Common myeloid progenitor, CD34-positive (primary cell): Measurements from ENCODE around the gene CHODL.

Experiments used
- CTCF ChIA-PET: fragments of 350-600 bp; sonication (Branson Sonifier 250); formaldehyde crosslinking; loops from one replicate; lab custom pipeline; 2021; ENCODE audit warnings: antibody characterized with exemption; lab: Charles Lee
- POLR2A ChIA-PET: fragments of 350-600 bp; sonication (Branson Sonifier 250); formaldehyde crosslinking; loops from one replicate; lab custom pipeline; 2021; ENCODE audit warnings: antibody characterized with exemption; lab: Charles Lee
- DNase-seq, 3 donors: peaks; one replicate each; pipeline versions ENCODE4 v3.0.0 to v3.0.0-alpha.2; 2013
- H3K27ac ChIP-seq, 2 experiments: 1 replicate in 1 of 2; 2 replicates in 1 of 2; pipeline ENCODE4 v1.7.0; 2013; ENCODE audit warnings: inconsistent platforms in 2 of 2, low read length in 2 of 2, mild to moderate bottlenecking in 2 of 2, low read depth in 1 of 2, moderate library complexity in 1 of 2; ENCODE audit not compliant: severe bottlenecking in 2 of 2, insufficient read depth in 1 of 2, poor library complexity in 1 of 2
- H3K27me3 ChIP-seq, 5 experiments: replicated peaks in 2 of 5; 1 replicate in 3 of 5; 2 replicates in 2 of 5; pipeline versions ENCODE4 v1.6.1 to v1.7.0; 2013; ENCODE audit warnings: low read length in 4 of 5, mild to moderate bottlenecking in 2 of 5, moderate library complexity in 2 of 5, inconsistent platforms in 1 of 5; ENCODE audit not compliant: insufficient read depth in 5 of 5, control insufficient read depth in 4 of 5
- H3K36me3 ChIP-seq, 4 experiments: 1 replicate in 2 of 4; 2 replicates in 2 of 4; pipeline versions ENCODE4 v1.6.1 to v1.7.0; 2013; ENCODE audit warnings: low read length in 3 of 4, control low read depth in 1 of 4, mild to moderate bottlenecking in 1 of 4; ENCODE audit not compliant: control insufficient read depth in 4 of 4, insufficient read depth in 4 of 4
- H3K4me1 ChIP-seq, 4 experiments: 1 replicate in 3 of 4; 2 replicates in 1 of 4; pipeline versions ENCODE4 v1.6.1 to v1.7.1; 2013; ENCODE audit warnings: low read length in 3 of 4, mild to moderate bottlenecking in 3 of 4, control low read depth in 1 of 4, inconsistent platforms in 1 of 4, moderate library complexity in 1 of 4; ENCODE audit not compliant: control insufficient read depth in 4 of 4, insufficient read depth in 4 of 4; ENCODE audit errors: control extremely low read depth in 1 of 4
- H3K4me3 ChIP-seq, 7 experiments: 1 replicate in 4 of 7; 2 replicates in 3 of 7; pipeline versions ENCODE4 v1.5.1 to v1.7.0; 2013; ENCODE audit warnings: mild to moderate bottlenecking in 7 of 7, low read length in 6 of 7, moderate library complexity in 6 of 7, inconsistent platforms in 2 of 7, low read depth in 2 of 7, control low read depth in 1 of 7; ENCODE audit not compliant: insufficient read depth in 4 of 7, control insufficient read depth in 1 of 7; ENCODE audit errors: extremely low read depth in 1 of 7
- H3K9me3 ChIP-seq, 5 experiments: 1 replicate in 4 of 5; 2 replicates in 1 of 5; pipeline versions ENCODE4 v1.6.1 to v1.7.1; 2013; ENCODE audit warnings: low read length in 4 of 5, mild to moderate bottlenecking in 2 of 5, inconsistent platforms in 1 of 5, low read depth in 1 of 5, moderate library complexity in 1 of 5; ENCODE audit not compliant: control insufficient read depth in 4 of 5, insufficient read depth in 2 of 5; ENCODE audit errors: control extremely low read depth in 1 of 5
- WGBS: methylation state at CpG from one replicate; pipeline ENCODE4 v1.1.5; 2013; ENCODE audit not compliant: insufficient coverage; 5-methylcytosine and 5-hydroxymethylcytosine counted together

Gene CHODL

GRCh38 chr21:18253799-18254198 is 9.2 kb downstream of the CHODL start:
- DNase-seq: no peak
- Histone ChIP-seq H3K4me1 (no peaks in the 10 kb centered on the region), H3K9me3 (no peaks in the 10 kb centered on the region), H3K27me3 (no peaks in the 10 kb centered on the region), H3K4me3 (no peak overlapping the region), H3K27ac (no peak overlapping the region), H3K36me3 (no peaks in the 10 kb centered on the region)
- POLR2A ChIA-PET: no interaction called here
- CTCF ChIA-PET: no interaction called here
- 100% methylated on average over 2 of the region's 2 CpGs for WGBS

GRCh38 chr21:18265944-18266343 is 21.3 kb downstream of the CHODL start:
- POLR2A ChIA-PET: interaction anchor here (0.6 kb wide), 1 partner anchor 70 kb away, joined by 4 read pairs; no protein-coding TSS in a partner anchor
- no peaks in the 10 kb centered on the region for H3K4me1 ChIP-seq
- CTCF ChIA-PET: interaction anchor here (2.5 kb wide), 1 partner anchor 225 kb away, joined by 5 read pairs; no protein-coding TSS in a partner anchor
- no CpG with 5 or more reads among the region's 2 CpGs for WGBS
- H3K27ac ChIP-seq: no peak overlapping the region
- no peaks in the 10 kb centered on the region for H3K9me3 ChIP-seq
- no peak for DNase-seq
- no peaks in the 10 kb centered on the region for H3K27me3 ChIP-seq
- H3K4me3 ChIP-seq: no peak overlapping the region
- H3K36me3 ChIP-seq: no peaks in the 10 kb centered on the region

- ChIA-PET CTCF (interaction anchor here (2.5 kb wide), 1 partner anchor 227 kb away, joined by 5 read pairs; no protein-coding TSS in a partner anchor), POLR2A (no interaction called here)
- no peaks in the 10 kb centered on the region for H3K36me3 ChIP-seq
- DNase-seq: no peak
- no peaks in the 10 kb centered on the region for H3K4me1 ChIP-seq
- H3K4me3 ChIP-seq: no peak overlapping the region
- H3K27ac ChIP-seq: no peak overlapping the region
- H3K9me3 ChIP-seq: no peaks in the 10 kb centered on the region
- no peaks in the 10 kb centered on the region for H3K27me3 ChIP-seq
- WGBS: 100% methylated on average over 1 of the region's 1 CpG
These were observed 22.9 kb downstream of the CHODL start for GRCh38 chr21:18267496-18267895.

GRCh38 chr21:18268906-18269305 is 24.3 kb downstream of the CHODL start:
- Histone ChIP-seq H3K36me3 (no peaks in the 10 kb centered on the region), H3K9me3 (no peaks in the 10 kb centered on the region), H3K27me3 (no peaks in the 10 kb centered on the region), H3K4me1 (no peaks in the 10 kb centered on the region), H3K27ac (no peak overlapping the region), H3K4me3 (no peak overlapping the region)
- ChIA-PET CTCF (no interaction called here), POLR2A (no interaction called here)
- DNase-seq: no peak
- no CpG with 5 or more reads among the region's 1 CpG for WGBS

GRCh38 chr21:18269856-18270255 is 25.2 kb downstream of the CHODL start:
- no peaks in the 10 kb centered on the region for H3K36me3 ChIP-seq
- H3K4me3 ChIP-seq: no peak overlapping the region
- ChIA-PET POLR2A (no interaction called here), CTCF (no interaction called here)
- no peak for DNase-seq
- no peaks in the 10 kb centered on the region for H3K9me3 ChIP-seq
- H3K27me3 ChIP-seq: no peaks in the 10 kb centered on the region
- no peak overlapping the region for H3K27ac ChIP-seq
- H3K4me1 ChIP-seq: no peaks in the 10 kb centered on the region
- WGBS: 90% methylated on average over 5 of the region's 7 CpGs

GRCh38 chr21:18273400-18273799 is 28.8 kb downstream of the CHODL start:
- Histone ChIP-seq H3K27me3 (no peaks in the 10 kb centered on the region), H3K4me1 (no peaks in the 10 kb centered on the region), H3K9me3 (no peaks in the 10 kb centered on the region), H3K36me3 (no peaks in the 10 kb centered on the region), H3K4me3 (no peak overlapping the region), H3K27ac (no peak overlapping the region)
- WGBS: 95% methylated on average over 2 of the region's 4 CpGs
- CTCF ChIA-PET: no interaction called here
- POLR2A ChIA-PET: no interaction called here
- DNase-seq: no peak

- Histone ChIP-seq H3K4me3 (no peak overlapping the region), H3K27ac (no peak overlapping the region), H3K27me3 (no peaks in the 10 kb centered on the region), H3K36me3 (no peaks in the 10 kb centered on the region), H3K4me1 (no peaks in the 10 kb centered on the region), H3K9me3 (no peaks in the 10 kb centered on the region)
- POLR2A ChIA-PET: no interaction called here
- DNase-seq: no peak
- CTCF ChIA-PET: no interaction called here
- WGBS: 75% methylated on average over 2 of the region's 5 CpGs
These were observed 29.7 kb downstream of the CHODL start for GRCh38 chr21:18274370-18274769.
